Measurements from ENCODE around the gene MYPN. TPM values are rescaled to one million over a fixed set of nuclear protein-coding genes. Genes with fewer than 3 reads are reported as not detected.

The MYPN gene
- total RNA-seq, 2 experiments from 2014 or later, result not detected

DNA sequence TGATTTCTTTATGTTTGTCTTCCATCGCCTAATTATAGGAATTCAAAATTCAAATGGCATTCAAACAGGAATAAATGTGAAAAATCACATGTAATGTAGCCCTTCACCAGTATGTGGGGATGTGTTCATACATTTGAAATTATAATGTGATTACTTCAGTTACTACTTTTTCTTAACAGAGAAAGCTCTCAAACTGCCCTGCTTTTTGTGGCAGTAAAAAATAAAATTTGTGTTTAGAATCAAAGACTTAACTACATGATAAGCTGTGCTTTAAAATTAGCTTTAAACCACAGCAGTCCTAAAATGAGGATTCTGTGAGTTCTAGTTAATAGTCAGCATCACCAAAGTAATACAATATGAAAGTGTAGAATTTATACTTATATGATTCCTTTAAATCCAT, 26.4 kb upstream of the MYPN start:
- intact Hi-C loops (cut with DNase I, micrococcal nuclease), result no loop called here
- H3K27ac ChIP-seq (ENCODE audit: low read depth in 1 of 2, low read length in 2 of 2), result no peak overlapping the region
- POLR2A ChIA-PET, result interaction anchor here (1.2 kb wide), 1 partner anchor 11 kb away, joined by 3 read pairs; no protein-coding TSS in a partner anchor
- DNase-seq (no peak), ATAC-seq (ENCODE audit: poor library complexity) (no peak)
- no peaks in the 10 kb centered on the region for H3K36me3 Mint-ChIP-seq (ENCODE audit: low read depth)
- H3K9me3 Mint-ChIP-seq, result no peaks in the 10 kb centered on the region
- H3K9me3 ChIP-seq (ENCODE audit: control insufficient read depth in 1 of 2, insufficient read depth in 1 of 2, low read length in 2 of 2), result no peaks in the 10 kb centered on the region
- H3K27me3 ChIP-seq (ENCODE audit: control insufficient read depth in 1 of 2, insufficient read depth in 2 of 2, low read length in 2 of 2), result no peaks in the 10 kb centered on the region
- no peaks in the 10 kb centered on the region for H3K36me3 ChIP-seq (ENCODE audit: insufficient read depth, low read length)
- TF ChIP-seq, protein P1, sequence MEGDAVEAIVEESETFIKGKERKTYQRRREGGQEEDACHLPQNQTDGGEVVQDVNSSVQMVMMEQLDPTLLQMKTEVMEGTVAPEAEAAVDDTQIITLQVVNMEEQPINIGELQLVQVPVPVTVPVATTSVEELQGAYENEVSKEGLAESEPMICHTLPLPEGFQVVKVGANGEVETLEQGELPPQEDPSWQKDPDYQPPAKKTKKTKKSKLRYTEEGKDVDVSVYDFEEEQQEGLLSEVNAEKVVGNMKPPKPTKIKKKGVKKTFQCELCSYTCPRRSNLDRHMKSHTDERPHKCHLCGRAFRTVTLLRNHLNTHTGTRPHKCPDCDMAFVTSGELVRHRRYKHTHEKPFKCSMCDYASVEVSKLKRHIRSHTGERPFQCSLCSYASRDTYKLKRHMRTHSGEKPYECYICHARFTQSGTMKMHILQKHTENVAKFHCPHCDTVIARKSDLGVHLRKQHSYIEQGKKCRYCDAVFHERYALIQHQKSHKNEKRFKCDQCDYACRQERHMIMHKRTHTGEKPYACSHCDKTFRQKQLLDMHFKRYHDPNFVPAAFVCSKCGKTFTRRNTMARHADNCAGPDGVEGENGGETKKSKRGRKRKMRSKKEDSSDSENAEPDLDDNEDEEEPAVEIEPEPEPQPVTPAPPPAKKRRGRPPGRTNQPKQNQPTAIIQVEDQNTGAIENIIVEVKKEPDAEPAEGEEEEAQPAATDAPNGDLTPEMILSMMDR (IDR thresholded peaks at IDR 0.05), result no peak
- peaks cover 13% of the 10 kb centered on the region for H3K27me3 Mint-ChIP-seq
- no peak overlapping the region for H3K27ac Mint-ChIP-seq
- no peaks in the 10 kb centered on the region for H3K4me1 ChIP-seq (ENCODE audit: insufficient read depth, low read length)
- H3K4me3 ChIP-seq (ENCODE audit: low read length), result no peak overlapping the region
- CTCF ChIA-PET, result no interaction called here
- H3K4me3 Mint-ChIP-seq, result no peak overlapping the region
- no peaks in the 10 kb centered on the region for H3K4me1 Mint-ChIP-seq (ENCODE audit: low read depth)

DNA sequence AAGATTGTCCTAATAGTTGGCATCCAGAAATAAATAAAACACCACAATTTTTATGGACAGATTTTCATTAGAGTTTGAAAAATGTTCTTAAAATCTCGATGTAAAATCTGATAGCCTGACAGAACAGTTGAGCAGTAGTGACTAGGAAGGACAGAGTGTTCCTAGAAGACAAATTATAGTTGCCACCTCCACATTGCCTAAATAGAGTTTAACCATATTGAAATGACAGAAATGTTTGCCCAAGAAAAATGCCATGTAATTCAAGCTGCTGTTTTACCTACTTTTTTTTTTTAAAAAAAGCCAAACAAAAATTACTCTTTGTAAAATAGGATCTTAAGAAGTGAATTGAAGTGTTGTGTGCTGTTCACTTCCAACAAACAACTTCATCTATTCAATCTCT, 25.3 kb upstream of the MYPN start:
- Histone ChIP-seq H3K36me3 (ENCODE audit: insufficient read depth, low read length) (no peaks in the 10 kb centered on the region), H3K9me3 (ENCODE audit: control insufficient read depth in 1 of 2, insufficient read depth in 1 of 2, low read length in 2 of 2) (no peaks in the 10 kb centered on the region), H3K4me3 (ENCODE audit: low read length) (no peak overlapping the region), H3K27me3 (ENCODE audit: control insufficient read depth in 1 of 2, insufficient read depth in 2 of 2, low read length in 2 of 2) (no peaks in the 10 kb centered on the region), H3K27ac (ENCODE audit: low read depth in 1 of 2, low read length in 2 of 2) (no peak overlapping the region), H3K4me1 (ENCODE audit: insufficient read depth, low read length) (no peaks in the 10 kb centered on the region)
- TF ChIP-seq, protein P1 (IDR thresholded peaks at IDR 0.05), result no peak
- ChIA-PET CTCF (no interaction called here), POLR2A (no interaction called here)
- DNase-seq, result no peak
- intact Hi-C loops (cut with DNase I, micrococcal nuclease), result no loop called here
- H3K9me3 Mint-ChIP-seq, result no peaks in the 10 kb centered on the region
- ATAC-seq (ENCODE audit: poor library complexity), result no peak
- no peak overlapping the region for H3K4me3 Mint-ChIP-seq
- no peaks in the 10 kb centered on the region for H3K36me3 Mint-ChIP-seq (ENCODE audit: low read depth)
- peaks cover 13% of the 10 kb centered on the region for H3K27me3 Mint-ChIP-seq
- H3K4me1 Mint-ChIP-seq (ENCODE audit: low read depth), result no peaks in the 10 kb centered on the region
- H3K27ac Mint-ChIP-seq, result no peak overlapping the region

DNA sequence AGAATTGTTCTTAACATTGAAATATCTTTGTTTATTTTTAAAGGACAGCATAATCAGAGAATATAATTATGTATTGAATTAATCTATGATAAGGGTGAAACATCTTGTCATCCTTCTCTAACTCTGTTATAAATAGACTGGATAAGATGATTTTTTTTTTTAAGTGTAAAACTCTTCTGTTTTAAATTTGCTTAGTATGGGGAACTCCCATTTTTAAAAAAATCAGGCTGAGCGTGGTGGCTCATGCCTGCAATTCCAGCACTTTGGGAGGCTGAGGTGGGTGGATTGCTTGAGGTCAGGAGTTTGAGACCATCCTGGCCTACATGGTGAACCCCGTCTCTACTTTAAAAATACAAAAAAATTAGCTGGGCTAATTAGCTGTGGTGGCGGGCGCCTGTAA, 24.8 kb upstream of the MYPN start:
- Histone ChIP-seq H3K9me3 (ENCODE audit: control insufficient read depth in 1 of 2, insufficient read depth in 1 of 2, low read length in 2 of 2) (no peaks in the 10 kb centered on the region), H3K36me3 (ENCODE audit: insufficient read depth, low read length) (no peaks in the 10 kb centered on the region), H3K4me1 (ENCODE audit: insufficient read depth, low read length) (no peaks in the 10 kb centered on the region), H3K27me3 (ENCODE audit: control insufficient read depth in 1 of 2, insufficient read depth in 2 of 2, low read length in 2 of 2) (no peaks in the 10 kb centered on the region), H3K4me3 (ENCODE audit: low read length) (no peak overlapping the region), H3K27ac (ENCODE audit: low read depth in 1 of 2, low read length in 2 of 2) (no peak overlapping the region)
- ATAC-seq (ENCODE audit: poor library complexity) (no peak), DNase-seq (no peak)
- ChIA-PET POLR2A (no interaction called here), CTCF (no interaction called here)
- Mint-ChIP-seq H3K4me3 (no peak overlapping the region), H3K27ac (no peak overlapping the region), H3K9me3 (no peaks in the 10 kb centered on the region), H3K27me3 (peaks cover 13% of the 10 kb centered on the region), H3K4me1 (ENCODE audit: low read depth) (no peaks in the 10 kb centered on the region), H3K36me3 (ENCODE audit: low read depth) (no peaks in the 10 kb centered on the region)
- TF ChIP-seq, protein P1 (IDR thresholded peaks at IDR 0.05), result no peak
- intact Hi-C loops (cut with DNase I, micrococcal nuclease), result no loop called here

Measured in CD4-positive, alpha-beta T cell (primary cell).